Keratinocyte (primary cell): ENCODE measurements around the gene KLRC3.

Experiments used
- CTCF ChIP-seq, 3 experiments: IDR thresholded peaks in 1 of 3; conservative IDR thresholded peaks in 1 of 3; optimal IDR thresholded peaks in 1 of 3; 2 replicates in 2 of 3; 3 replicates in 1 of 3; pipeline versions ENCODE3 to v1.5.1; 2011; ENCODE audit warnings: low read length in 3 of 3, mild to moderate bottlenecking in 3 of 3, moderate library complexity in 2 of 3, control low read depth in 1 of 3, inconsistent platforms in 1 of 3; ENCODE audit not compliant: insufficient read depth in 2 of 3; ENCODE audit errors: extremely low read depth in 1 of 3
- EZH2 ChIP-seq: IDR thresholded peaks from one replicate; pipeline ENCODE4 v1.6.1; 2012; ENCODE audit warnings: inconsistent platforms, mild to moderate bottlenecking, low read length, moderate library complexity

GRCh38 chr12:10456856-10457255 lies 36.5 kb upstream of the KLRC3 start:
- TF ChIP-seq EZH2 (no peak), CTCF (optimal IDR thresholded peaks at IDR 0.05 in 1 of 3, IDR thresholded peaks at IDR 0.05 in 1 of 3, conservative IDR thresholded peaks at IDR 0.05 in 1 of 3; ENCODE audit: extremely low read depth in 1 of 3, insufficient read depth in 2 of 3, low read length in 3 of 3) (no peak)
